ENCODE measurements around the gene SERPINA5.
"Not testable (repeated sequence)": the region's sequence is repeated elsewhere in the genome, so short reads cannot be mapped to it uniquely, and the experiment has no call there.

Gene SERPINA5

DNA sequence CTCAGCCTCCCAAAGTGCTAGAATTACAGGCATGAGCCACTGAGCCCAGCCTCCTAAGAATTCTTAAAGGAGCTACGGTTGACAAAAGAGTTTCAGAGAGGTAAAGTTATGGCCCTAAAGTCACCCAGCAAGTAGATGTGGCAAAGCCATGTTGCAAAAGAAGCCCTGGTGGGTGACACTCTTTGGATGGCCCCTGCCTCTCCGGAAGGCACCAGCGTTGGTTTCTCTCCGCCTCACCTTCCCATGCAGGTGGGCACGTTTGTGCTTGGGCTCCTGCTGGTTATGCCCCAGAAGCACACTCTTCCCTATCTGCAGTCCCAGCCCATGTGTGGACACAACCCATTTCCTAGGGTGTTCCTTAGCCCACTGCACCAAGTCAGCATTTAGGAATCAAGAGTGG lies 21.5 kb downstream of the SERPINA5 start:
- DNase-seq: no peak

DNA sequence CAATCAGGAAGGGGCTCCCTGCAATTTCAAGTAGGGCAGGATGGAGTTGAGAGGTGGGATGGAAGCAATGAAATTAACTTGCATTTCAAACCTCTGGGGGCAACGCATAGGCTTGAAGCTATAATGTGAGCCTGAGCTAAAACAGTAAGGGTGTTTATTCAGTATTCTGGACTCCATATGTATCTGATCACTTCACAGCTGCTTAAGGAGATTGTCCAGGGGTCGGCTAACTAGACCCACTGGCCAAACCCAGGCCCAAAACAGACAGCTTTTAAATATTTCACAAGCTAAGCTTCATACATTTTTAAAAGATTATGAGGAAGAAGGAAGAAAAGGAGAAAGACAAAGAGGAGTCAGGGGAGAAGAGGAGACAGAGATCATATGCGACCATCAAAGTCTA lies 24.1 kb downstream of the SERPINA5 start:
- no peak for DNase-seq

- DNase-seq: not testable (repeated sequence)
These were observed 27.7 kb downstream of the SERPINA5 start for GRCh38 chr14:94608966-94609365.

GRCh38 chr14:94611179-94611578 lies 30.0 kb downstream of the SERPINA5 start:
- DNase-seq: no peak

DNA sequence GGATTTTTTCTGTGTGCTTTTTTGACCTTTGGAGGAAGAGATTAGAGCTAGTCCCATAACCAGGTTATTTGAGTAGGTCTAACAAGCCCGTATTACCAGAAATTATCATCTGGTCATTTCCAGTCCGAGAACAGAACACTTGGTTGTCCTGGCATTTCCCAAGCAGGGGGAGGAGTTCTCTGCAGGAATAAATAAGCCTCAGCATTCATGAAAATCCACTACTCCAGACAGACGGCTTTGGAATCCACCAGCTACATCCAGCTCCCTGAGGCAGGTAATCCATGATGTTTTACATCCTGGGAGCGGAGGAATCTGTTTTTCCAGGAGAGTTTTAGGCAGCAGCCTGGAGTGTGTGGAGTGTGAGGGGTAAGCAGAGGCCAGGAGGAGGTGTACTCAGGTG lies 30.9 kb downstream of the SERPINA5 start, which contains the start of gene SERPINA3:
TSS of gene SERPINA3 (plus strand) at position 218 of the 400 bp plus-strand sequence. CDS start 2,051 bp downstream, outside the sequence.
- no peak for DNase-seq

DNA sequence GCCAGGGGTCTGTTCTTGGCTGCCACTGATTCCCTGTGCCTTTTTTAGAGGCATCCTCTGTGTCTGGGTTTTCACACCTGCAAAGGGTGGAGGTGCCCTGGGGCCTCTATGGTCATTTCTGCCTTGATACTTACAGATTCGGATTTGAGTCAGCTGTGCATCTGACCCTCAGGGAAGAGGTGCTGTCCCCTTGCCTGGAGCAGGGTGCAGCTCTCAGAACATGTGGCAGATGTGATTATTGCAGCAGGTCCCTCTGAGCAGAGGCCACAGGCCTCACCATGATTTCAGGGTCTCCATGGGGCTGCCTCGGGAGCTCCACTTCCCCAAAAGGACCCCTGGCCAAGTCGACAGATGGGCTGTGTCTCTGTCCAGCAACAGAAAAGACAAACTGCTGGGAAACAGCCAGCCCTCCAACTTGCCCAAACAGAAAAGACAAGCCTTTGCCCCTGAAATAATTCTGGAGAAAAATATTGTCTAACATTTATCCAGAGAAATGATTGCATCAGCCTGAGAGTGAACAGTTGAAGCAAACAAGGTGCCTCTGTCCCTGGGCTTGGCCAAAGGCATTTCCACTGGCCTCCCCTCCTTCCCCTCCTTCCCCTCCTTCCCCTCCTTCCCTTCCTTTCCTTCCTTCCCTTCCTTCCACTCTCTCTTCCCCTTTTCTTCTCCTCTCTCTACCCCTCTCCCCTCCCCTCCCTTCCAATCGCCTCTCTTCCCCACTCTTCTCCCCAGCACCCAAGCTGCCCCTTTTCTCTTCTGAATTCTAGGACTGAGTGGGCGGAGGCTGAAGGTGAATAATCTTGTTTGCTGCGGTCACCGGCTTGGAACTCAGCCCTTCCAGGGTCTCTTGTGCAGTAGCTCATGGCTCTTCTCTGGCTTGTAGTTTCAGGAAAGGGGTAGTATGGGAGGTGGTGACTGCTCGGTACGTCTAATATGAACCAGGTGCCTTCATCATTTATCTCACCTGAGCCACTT lies 31.6 kb downstream of the SERPINA5 start:
- no peak for DNase-seq

- no peak for DNase-seq
These were observed 32.8 kb downstream of the SERPINA5 start for GRCh38 chr14:94613720-94614644.

DNA sequence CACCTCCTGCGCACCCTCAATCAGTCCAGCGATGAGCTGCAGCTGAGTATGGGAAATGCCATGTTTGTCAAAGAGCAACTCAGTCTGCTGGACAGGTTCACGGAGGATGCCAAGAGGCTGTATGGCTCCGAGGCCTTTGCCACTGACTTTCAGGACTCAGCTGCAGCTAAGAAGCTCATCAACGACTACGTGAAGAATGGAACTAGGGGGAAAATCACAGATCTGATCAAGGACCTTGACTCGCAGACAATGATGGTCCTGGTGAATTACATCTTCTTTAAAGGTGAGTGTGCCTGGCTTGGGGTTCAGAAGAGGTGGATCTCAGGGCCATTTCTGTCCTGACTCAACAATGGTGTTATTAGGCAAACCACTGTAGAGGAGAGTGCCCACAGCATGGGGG lies 33.6 kb downstream of the SERPINA5 start:
- no peak for DNase-seq

DNA sequence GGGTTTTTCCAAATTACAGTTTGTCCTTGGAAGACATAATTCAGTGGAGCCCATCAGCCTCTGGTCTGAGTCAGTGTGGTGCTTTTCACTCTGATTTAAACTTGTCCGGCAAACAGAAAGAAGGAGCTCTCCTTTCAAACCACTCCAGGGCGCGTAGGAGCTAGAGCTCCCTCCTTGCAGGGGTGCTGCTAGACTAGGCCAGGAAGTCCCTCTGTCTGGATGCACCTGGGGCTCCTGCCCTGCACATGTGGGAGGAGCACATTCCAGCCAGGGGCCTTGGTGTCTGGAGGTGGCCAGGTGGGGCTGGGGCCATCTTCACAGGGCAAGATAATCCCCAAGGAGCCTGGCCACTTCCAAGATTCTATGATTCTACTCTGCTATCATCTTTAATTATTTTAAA lies 34.0 kb downstream of the SERPINA5 start:
- DNase-seq: no peak

- no peak for DNase-seq
These were observed 34.8 kb downstream of the SERPINA5 start for GRCh38 chr14:94615823-94616570.

DNA sequence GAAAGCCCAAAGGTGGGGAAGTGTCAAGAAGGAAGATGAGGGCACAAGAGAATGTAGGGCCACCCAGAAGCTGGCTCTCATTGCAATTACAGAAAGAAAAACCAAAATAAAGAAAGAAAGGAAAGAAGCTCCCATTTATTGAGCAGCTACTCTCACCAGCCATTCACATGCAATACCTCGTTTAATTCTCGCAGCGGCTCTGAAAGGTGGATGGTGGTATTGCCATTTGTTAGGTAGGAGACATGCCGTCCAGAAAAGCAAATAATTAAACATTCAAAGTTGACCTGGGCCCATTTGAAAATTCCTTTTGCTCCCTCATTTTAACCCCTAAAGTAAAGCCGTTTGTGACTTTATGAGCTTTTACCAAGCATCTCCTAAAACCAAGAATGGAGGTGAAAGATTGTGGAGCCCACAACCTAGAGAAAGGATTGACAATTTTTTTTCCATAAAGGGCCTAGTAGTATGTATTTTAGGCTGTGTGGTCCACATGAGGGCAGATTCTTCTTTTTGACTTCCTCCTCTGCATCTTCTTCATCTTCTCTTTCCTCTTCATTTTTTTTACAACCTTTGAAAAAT lies 36.2 kb downstream of the SERPINA5 start:
- DNase-seq: no peak

- no peak for DNase-seq
These were observed 37.0 kb downstream of the SERPINA5 start for GRCh38 chr14:94617988-94618822.

GRCh38 chr14:94619297-94619696 lies 38.1 kb downstream of the SERPINA5 start:
- no peak for DNase-seq

GRCh38 chr14:94620597-94620996 lies 39.4 kb downstream of the SERPINA5 start:
- DNase-seq: no peak

DNA sequence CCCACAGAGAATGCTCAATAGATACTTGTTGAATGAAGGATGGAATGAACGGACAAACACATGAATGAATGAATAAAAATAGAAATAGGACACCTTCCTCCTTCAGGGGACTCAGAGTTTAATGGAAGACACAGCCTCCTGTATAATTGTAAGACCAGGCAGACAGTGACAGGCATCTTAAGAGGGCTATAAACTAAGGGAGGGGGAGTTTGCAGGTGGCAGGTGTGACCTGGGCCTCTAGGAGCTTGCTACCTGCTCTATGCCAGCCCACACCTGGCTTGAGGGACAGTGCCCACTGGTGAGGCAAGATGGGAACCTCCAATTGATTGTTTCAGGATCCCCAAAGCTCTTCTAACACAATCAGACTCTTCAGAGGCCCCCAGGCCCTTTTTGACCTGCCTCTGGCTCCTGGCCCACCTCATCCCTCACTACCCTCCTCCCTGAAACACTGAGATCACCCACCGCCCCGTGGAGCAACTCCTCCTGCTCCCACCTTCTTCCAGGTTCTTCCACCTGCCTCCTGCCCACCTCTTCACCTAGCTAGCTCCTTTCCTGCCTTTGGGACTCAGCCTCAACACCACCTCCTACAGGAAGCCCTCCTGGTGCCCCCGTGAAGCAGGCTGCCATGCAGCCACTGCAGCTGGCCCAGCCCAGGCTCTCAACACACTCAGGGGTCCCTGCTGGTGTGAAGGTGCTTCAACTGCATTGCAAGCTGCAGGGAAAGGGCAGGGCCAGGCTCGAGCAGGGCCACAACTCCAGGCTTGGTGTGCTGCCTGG lies 40.3 kb downstream of the SERPINA5 start:
- DNase-seq: no peak

DNA sequence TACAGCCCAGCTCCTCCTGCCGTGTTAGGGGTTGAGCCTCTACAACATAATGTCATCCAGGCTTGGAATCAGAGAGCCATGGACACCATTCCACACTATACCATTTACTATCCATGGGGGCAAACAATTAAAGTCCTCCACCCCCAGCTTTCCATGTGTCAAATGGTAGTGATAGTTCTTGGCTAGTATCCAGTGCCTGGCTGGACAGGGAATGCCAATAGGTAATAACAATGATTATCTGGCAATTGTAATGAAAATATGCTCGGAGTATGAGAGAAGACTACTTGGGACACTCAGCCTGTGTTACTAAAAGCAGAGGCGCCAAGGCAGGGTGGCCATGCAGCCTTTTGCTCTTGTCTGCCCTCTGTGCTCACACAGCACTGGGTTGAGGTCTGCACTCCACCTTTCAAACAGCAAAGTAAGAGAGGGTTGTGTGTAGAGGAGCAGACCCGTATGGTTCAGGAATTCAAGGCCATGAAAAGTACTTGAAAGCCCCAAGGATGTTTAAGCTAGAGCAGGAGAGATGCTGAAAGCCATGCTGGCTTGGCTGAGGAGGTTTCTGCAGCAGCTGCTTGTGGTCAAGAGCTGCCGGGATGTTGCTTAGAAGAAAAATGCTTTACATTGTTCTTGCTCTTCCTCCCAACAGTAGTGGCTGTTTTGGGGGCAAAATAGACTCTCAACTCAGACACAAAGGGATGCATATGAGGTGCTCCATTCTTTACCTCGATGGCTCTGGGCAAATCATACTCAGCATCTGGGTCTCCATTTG lies 41.6 kb downstream of the SERPINA5 start:
- no peak for DNase-seq

DNA sequence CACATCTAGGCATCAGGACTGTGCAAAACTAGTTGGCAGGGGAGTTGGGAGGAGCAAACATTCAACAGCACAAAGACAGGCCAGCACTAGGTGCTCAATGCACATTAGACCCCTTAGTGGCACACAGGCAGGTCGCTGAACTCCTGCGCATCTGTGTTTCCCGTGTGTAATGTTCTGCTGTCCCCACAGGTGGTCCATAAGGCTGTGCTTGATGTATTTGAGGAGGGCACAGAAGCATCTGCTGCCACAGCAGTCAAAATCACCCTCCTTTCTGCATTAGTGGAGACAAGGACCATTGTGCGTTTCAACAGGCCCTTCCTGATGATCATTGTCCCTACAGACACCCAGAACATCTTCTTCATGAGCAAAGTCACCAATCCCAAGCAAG lies 42.2 kb downstream of the SERPINA5 start:
- DNase-seq: no peak

GRCh38 chr14:94623856-94624499 lies 42.8 kb downstream of the SERPINA5 start:
- DNase-seq: no peak
